CD4-positive, alpha-beta T cell (primary cell): ENCODE results near the gene FSTL4. TPM values are rescaled to one million over a fixed set of nuclear protein-coding genes. Genes with fewer than 3 reads are reported as not detected.

Source experiments
- ATAC-seq: fragments of 200-7000 bp; cut with Tn5 transposase; one replicate; pipeline ENCODE4 v1.10.0; 2022; ENCODE audit warnings: mild to moderate bottlenecking; ENCODE audit not compliant: poor library complexity
- CTCF ChIA-PET: fragments of 350-600 bp; sonication (Branson Sonifier 250); formaldehyde crosslinking; loops from one replicate; lab custom pipeline; 2021; ENCODE audit warnings: antibody characterized with exemption, inconsistent platforms; lab: Charles Lee
- POLR2A ChIA-PET: fragments of 350-600 bp; sonication (Branson Sonifier 250); formaldehyde crosslinking; loops from one replicate; lab custom pipeline; 2021; ENCODE audit warnings: antibody characterized with exemption, inconsistent platforms; lab: Charles Lee
- DNase-seq, 14 experiments: peaks; one replicate each; pipeline ENCODE4 v3.0.0-alpha.2; 2013 to 2020; ENCODE audit warnings: mixed read lengths in 2 of 14
- H3K27ac ChIP-seq, 2 donors: one replicate each; pipeline versions ENCODE4 v1.5.1 to v1.7.0; 2013; ENCODE audit warnings: low read length in 2 of 2, low read depth in 1 of 2, mild to moderate bottlenecking in 1 of 2
- H3K27me3 ChIP-seq, 2 experiments: 1 replicate in 1 of 2; 2 replicates in 1 of 2; pipeline versions ENCODE4 v1.6.1 to v1.7.0; 2013; ENCODE audit warnings: low read length in 2 of 2, control low read depth in 1 of 2, mild to moderate bottlenecking in 1 of 2, moderate library complexity in 1 of 2; ENCODE audit not compliant: insufficient read depth in 2 of 2, control insufficient read depth in 1 of 2
- H3K36me3 ChIP-seq: one replicate; pipeline ENCODE4 v1.6.1; 2013; ENCODE audit warnings: low read length, control low read depth; ENCODE audit not compliant: insufficient read depth
- H3K4me1 ChIP-seq: one replicate; pipeline ENCODE4 v1.6.1; 2013; ENCODE audit warnings: low read length, control low read depth; ENCODE audit not compliant: insufficient read depth
- H3K4me3 ChIP-seq: one replicate; pipeline ENCODE4 v1.5.1; 2013; ENCODE audit warnings: mild to moderate bottlenecking, low read length, moderate library complexity
- H3K9me3 ChIP-seq, 2 experiments: 1 replicate in 1 of 2; 2 replicates in 1 of 2; pipeline versions ENCODE4 v1.6.1 to v1.7.0; 2013; ENCODE audit warnings: low read length in 2 of 2, mild to moderate bottlenecking in 2 of 2, control low read depth in 1 of 2, moderate library complexity in 1 of 2; ENCODE audit not compliant: control insufficient read depth in 1 of 2, insufficient read depth in 1 of 2
- H3K27ac Mint-ChIP-seq: one replicate; pipeline ENCODE4 v1.8.0; 2020; ENCODE audit warnings: mixed read lengths
- H3K27me3 Mint-ChIP-seq: one replicate; pipeline ENCODE4 v1.8.0; 2021; ENCODE audit warnings: mixed read lengths
- H3K36me3 Mint-ChIP-seq: one replicate; pipeline ENCODE4 v1.8.0; 2021; ENCODE audit warnings: low read depth, mixed read lengths
- H3K4me1 Mint-ChIP-seq: one replicate; pipeline ENCODE4 v1.8.0; 2021; ENCODE audit warnings: low read depth, mixed read lengths
- H3K4me3 Mint-ChIP-seq: one replicate; pipeline ENCODE4 v1.8.0; 2020; ENCODE audit warnings: mild to moderate bottlenecking, mixed read lengths
- H3K9me3 Mint-ChIP-seq: one replicate; pipeline ENCODE4 v1.8.0; 2020; ENCODE audit warnings: mixed read lengths
- intact Hi-C, 2 experiments: fragments of 100-400 bp; cut with DNase I in 1 of 2; cut with micrococcal nuclease in 1 of 2; formaldehyde crosslinking; loops; one replicate each; pipeline versions ENCODE4 v1.15.1 to v1.9.0; 2023 to 2025; cut with DNase I, micrococcal nuclease
- total RNA-seq, 174 experiments: library from RNA in 2 of 174; stranded (reverse) in 2 of 174; gene quantifications; one replicate each; pipeline ENCODE4 v1.2.3 and lab custom pipeline; 2021 to 2026
- TF ChIP-seq, protein P1 (sequence below): fragments of 200-600 bp; IDR thresholded peaks from one replicate; pipeline ENCODE4 v1.8.0; 2022; ENCODE audit warnings: antibody characterized with exemption, mild to moderate bottlenecking

The FSTL4 gene
- total RNA-seq, 2 experiments from 2014 or later, result not detected

DNA sequence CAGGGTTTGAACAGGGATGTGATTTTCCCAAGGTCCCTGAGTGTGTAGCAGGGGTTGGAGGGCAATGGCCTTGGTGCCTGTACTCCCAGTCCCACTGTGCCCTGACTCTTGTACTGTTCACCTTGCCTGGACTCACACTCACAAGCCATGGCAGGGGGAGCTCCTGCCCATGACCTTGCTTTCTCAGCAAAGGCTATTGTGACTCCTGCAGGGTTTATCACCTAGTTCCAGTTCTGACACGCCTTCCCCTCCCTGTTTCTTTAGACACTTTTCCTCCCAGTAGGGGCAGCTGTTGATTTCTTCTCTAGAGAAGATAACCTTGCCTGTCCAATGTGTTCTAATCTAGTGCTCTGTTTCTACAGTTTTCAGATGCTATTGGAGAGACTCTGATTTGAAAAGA, 139.5 kb downstream of the FSTL4 start:
- TF ChIP-seq, protein P1, sequence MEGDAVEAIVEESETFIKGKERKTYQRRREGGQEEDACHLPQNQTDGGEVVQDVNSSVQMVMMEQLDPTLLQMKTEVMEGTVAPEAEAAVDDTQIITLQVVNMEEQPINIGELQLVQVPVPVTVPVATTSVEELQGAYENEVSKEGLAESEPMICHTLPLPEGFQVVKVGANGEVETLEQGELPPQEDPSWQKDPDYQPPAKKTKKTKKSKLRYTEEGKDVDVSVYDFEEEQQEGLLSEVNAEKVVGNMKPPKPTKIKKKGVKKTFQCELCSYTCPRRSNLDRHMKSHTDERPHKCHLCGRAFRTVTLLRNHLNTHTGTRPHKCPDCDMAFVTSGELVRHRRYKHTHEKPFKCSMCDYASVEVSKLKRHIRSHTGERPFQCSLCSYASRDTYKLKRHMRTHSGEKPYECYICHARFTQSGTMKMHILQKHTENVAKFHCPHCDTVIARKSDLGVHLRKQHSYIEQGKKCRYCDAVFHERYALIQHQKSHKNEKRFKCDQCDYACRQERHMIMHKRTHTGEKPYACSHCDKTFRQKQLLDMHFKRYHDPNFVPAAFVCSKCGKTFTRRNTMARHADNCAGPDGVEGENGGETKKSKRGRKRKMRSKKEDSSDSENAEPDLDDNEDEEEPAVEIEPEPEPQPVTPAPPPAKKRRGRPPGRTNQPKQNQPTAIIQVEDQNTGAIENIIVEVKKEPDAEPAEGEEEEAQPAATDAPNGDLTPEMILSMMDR, result no peak
- ChIA-PET CTCF (no interaction called here), POLR2A (no interaction called here)

DNA sequence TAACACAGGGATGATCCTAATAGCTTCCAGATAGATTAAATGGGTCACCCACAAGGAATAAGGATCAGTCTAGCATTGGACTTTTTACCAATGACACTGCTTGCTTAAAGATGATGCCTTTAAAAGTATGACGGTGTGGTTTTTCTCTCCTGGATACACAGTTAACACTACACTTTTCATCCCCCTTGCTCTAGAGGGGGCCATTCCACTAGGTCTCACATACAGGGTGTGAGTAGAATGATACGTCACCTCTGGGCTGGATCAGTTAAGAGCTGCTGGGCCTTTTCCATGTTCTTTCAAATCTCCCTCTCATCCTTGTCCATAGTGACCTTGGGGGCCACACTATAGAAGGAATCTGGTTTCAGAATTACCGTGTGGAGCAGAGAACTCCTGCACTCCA, 140.6 kb downstream of the FSTL4 start:
- Histone ChIP-seq H3K4me1 (peaks cover 40% of the 10 kb centered on the region), H3K4me3 (no peak overlapping the region), H3K27ac (no peak overlapping the region), H3K27me3 (no peaks in the 10 kb centered on the region), H3K9me3 (no peaks in the 10 kb centered on the region), H3K36me3 (no peaks in the 10 kb centered on the region)
- peaks cover 16% of the 10 kb centered on the region for H3K27me3 Mint-ChIP-seq
- peaks cover 9% of the 10 kb centered on the region for H3K4me1 Mint-ChIP-seq
- DNase-seq (no peak), ATAC-seq (no peak)
- H3K4me3 Mint-ChIP-seq, result no peak overlapping the region
- POLR2A ChIA-PET, result no interaction called here
- no peaks in the 10 kb centered on the region for H3K36me3 Mint-ChIP-seq
- CTCF ChIA-PET, result no interaction called here
- no peaks in the 10 kb centered on the region for H3K9me3 Mint-ChIP-seq
- TF ChIP-seq, protein P1, result no peak
- no peak overlapping the region for H3K27ac Mint-ChIP-seq
- intact Hi-C loops, result no loop called here

More for the DNA sequence above, 139.5 kb downstream of the FSTL4 start:
- H3K9me3 Mint-ChIP-seq, result no peaks in the 10 kb centered on the region
- Histone ChIP-seq H3K27me3 (no peaks in the 10 kb centered on the region), H3K36me3 (no peaks in the 10 kb centered on the region), H3K4me3 (no peak overlapping the region), H3K4me1 (peaks cover 28% of the 10 kb centered on the region), H3K27ac (no peak overlapping the region), H3K9me3 (no peaks in the 10 kb centered on the region)
- DNase-seq (no peak), ATAC-seq (no peak)
- no peaks in the 10 kb centered on the region for H3K36me3 Mint-ChIP-seq
- intact Hi-C loops, result no loop called here
- peaks cover 9% of the 10 kb centered on the region for H3K4me1 Mint-ChIP-seq
- peaks cover 16% of the 10 kb centered on the region for H3K27me3 Mint-ChIP-seq
- no peak overlapping the region for H3K4me3 Mint-ChIP-seq
- no peak overlapping the region for H3K27ac Mint-ChIP-seq

DNA sequence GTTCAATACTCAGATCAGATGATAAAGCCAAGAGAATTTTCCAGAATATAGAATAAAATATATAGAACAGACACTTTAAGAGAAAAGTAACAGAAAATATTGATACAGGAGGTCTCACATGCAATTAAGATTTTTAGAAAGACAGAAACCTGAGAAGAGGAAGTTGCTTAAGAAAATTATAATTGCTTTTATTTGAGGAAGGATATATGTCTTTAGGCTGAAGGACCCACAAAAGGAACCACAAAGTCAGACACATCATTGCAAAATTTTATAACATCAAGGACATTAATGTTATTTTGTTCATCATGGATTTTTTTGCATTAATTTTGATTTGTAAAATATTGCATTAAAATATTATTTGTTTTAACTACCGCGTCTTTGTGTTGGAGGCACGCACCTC, 141.5 kb downstream of the FSTL4 start:
- Mint-ChIP-seq H3K4me1 (peaks cover 9% of the 10 kb centered on the region), H3K36me3 (no peaks in the 10 kb centered on the region), H3K27me3 (peaks cover 12% of the 10 kb centered on the region), H3K9me3 (no peaks in the 10 kb centered on the region), H3K4me3 (no peak overlapping the region), H3K27ac (no peak overlapping the region)
- Histone ChIP-seq H3K9me3 (no peaks in the 10 kb centered on the region), H3K27me3 (no peaks in the 10 kb centered on the region), H3K27ac (no peak overlapping the region), H3K4me3 (no peak overlapping the region), H3K36me3 (no peaks in the 10 kb centered on the region), H3K4me1 (peaks cover 47% of the 10 kb centered on the region)
- ATAC-seq (no peak), DNase-seq (no peak)
- ChIA-PET CTCF (no interaction called here), POLR2A (no interaction called here)
- intact Hi-C loops, result no loop called here
- TF ChIP-seq, protein P1, result no peak
